ENCODE results near the gene WT1. TPM values are rescaled to one million over a fixed set of nuclear protein-coding genes. Genes with fewer than 3 reads are reported as not detected.

WT1 gene
- total and polyA plus RNA-seq, 2 of the 13 experiments (the other 11 are each of a cell fraction or from before 2014, with no cell fraction given) = 0.15 to 0.31 TPM

- TF ChIP-seq, protein P1, sequence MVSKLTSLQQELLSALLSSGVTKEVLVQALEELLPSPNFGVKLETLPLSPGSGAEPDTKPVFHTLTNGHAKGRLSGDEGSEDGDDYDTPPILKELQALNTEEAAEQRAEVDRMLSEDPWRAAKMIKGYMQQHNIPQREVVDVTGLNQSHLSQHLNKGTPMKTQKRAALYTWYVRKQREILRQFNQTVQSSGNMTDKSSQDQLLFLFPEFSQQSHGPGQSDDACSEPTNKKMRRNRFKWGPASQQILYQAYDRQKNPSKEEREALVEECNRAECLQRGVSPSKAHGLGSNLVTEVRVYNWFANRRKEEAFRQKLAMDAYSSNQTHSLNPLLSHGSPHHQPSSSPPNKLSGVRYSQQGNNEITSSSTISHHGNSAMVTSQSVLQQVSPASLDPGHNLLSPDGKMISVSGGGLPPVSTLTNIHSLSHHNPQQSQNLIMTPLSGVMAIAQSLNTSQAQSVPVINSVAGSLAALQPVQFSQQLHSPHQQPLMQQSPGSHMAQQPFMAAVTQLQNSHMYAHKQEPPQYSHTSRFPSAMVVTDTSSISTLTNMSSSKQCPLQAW (CRISPR knock-in tag; IDR thresholded peaks at IDR 0.05) = no peak
- TF ChIP-seq, protein P2, sequence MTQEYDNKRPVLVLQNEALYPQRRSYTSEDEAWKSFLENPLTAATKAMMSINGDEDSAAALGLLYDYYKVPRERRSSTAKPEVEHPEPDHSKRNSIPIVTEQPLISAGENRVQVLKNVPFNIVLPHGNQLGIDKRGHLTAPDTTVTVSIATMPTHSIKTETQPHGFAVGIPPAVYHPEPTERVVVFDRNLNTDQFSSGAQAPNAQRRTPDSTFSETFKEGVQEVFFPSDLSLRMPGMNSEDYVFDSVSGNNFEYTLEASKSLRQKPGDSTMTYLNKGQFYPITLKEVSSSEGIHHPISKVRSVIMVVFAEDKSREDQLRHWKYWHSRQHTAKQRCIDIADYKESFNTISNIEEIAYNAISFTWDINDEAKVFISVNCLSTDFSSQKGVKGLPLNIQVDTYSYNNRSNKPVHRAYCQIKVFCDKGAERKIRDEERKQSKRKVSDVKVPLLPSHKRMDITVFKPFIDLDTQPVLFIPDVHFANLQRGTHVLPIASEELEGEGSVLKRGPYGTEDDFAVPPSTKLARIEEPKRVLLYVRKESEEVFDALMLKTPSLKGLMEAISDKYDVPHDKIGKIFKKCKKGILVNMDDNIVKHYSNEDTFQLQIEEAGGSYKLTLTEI (CRISPR knock-in tag; conservative IDR thresholded peaks at IDR 0.05) = no peak
- TF ChIP-seq ZBTB38 (CRISPR knock-in tag; IDR thresholded peaks at IDR 0.05) = no peak
- TF ChIP-seq DR1 (CRISPR knock-in tag; IDR thresholded peaks at IDR 0.05) = no peak
- TF ChIP-seq, protein P3, sequence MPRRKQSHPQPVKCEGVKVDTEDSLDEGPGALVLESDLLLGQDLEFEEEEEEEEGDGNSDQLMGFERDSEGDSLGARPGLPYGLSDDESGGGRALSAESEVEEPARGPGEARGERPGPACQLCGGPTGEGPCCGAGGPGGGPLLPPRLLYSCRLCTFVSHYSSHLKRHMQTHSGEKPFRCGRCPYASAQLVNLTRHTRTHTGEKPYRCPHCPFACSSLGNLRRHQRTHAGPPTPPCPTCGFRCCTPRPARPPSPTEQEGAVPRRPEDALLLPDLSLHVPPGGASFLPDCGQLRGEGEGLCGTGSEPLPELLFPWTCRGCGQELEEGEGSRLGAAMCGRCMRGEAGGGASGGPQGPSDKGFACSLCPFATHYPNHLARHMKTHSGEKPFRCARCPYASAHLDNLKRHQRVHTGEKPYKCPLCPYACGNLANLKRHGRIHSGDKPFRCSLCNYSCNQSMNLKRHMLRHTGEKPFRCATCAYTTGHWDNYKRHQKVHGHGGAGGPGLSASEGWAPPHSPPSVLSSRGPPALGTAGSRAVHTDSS (CRISPR knock-in tag; conservative IDR thresholded peaks at IDR 0.05) = no peak
- TF ChIP-seq ZNF569 (CRISPR knock-in tag; IDR thresholded peaks at IDR 0.05; ENCODE audit: borderline replicate concordance) = no peak
- TF ChIP-seq ZNF296 (CRISPR knock-in tag; conservative IDR thresholded peaks at IDR 0.05) = no peak
- TF ChIP-seq MTA1 (CRISPR knock-in tag; IDR thresholded peaks at IDR 0.05; ENCODE audit: borderline replicate concordance) = no peak
- no peak for TF ChIP-seq ZNF724P (CRISPR knock-in tag; IDR thresholded peaks at IDR 0.05; ENCODE audit: borderline replicate concordance)
Measured at GRCh38 chr11:32402836-32403235, 32.5 kb downstream of the WT1 start (continued).

Measured in HepG2 (cell line).